Measurements from ENCODE around the gene EXOC2.

EXOC2 gene

DNA sequence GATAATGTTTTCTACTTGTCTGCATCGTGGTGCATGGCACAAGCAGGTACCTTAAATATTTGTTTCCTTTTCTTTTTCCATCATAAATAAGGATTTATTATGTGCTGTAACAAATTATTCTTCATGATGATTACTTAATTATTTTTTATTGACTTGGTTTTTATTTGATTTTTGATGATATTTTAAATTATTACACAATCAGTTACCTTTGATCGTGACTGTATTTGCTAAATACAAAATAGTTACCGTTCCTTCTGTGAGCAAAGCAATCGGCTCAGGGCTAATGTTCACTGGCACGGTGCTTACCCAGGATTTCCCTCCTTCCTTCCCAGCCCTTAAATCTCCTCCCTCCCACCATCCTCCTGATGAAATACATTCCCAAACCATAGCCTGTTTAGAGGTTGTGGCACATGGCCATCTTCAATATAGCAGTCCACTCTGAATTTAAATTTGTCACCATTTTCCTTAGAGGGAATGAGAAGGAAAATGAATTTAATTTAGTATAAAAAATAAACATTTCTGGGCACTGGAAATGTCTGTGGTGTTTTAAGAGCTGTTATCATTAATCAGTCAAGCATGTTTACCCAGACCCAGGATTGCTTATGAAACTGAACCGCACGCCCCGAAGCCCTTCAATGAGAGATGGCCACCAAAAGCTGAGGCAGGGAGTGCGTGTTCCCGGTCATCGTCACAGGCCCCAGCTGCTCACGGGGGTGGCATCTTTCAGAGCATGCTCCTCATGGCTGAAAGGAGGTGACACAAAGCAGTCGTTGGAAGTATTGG is 23.0 kb upstream of the EXOC2 start:
- H3K27ac ChIP-seq, result no peak overlapping the region
- DNase-seq (ENCODE audit: low spot score), result no peak
- TF ChIP-seq CTCF (IDR thresholded peaks at IDR 0.05), result no peak
- H3K4me3 ChIP-seq, result no peak overlapping the region

GRCh38 chr6:714100-714499 is 21.2 kb upstream of the EXOC2 start:
- H3K4me3 ChIP-seq, result no peak overlapping the region
- no peak overlapping the region for H3K27ac ChIP-seq
- no peak for TF ChIP-seq CTCF (IDR thresholded peaks at IDR 0.05)
- no peak for DNase-seq (ENCODE audit: low spot score)

- Histone ChIP-seq H3K27ac (no peak overlapping the region), H3K4me3 (no peak overlapping the region)
- no peak for DNase-seq (ENCODE audit: low spot score)
- TF ChIP-seq CTCF (IDR thresholded peaks at IDR 0.05), result no peak
Observed at GRCh38 chr6:713351-713750, 20.4 kb upstream of the EXOC2 start.

DNA sequence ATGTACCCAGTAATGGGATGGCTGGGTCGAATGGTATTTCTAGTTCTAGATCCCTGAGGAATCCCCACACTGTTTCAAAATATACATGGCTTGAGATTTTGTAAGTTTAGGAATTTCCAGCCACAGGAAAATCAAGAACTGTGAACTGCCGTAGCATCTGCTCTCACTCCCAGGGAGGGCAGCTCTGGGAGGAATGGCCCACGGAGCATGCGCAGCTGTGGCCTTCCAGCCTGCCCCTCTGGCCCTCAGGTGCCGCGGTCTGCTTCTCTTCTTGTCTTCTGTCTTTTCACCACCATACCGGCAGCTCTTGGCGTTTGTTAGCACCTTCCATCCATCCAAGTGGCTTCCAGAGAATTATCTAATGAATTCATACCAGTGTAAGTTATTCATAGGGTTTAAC is 19.9 kb upstream of the EXOC2 start:
- H3K27ac ChIP-seq, result no peak overlapping the region
- H3K4me3 ChIP-seq, result no peak overlapping the region
- no peak for DNase-seq (ENCODE audit: low spot score)
- no peak for TF ChIP-seq CTCF (IDR thresholded peaks at IDR 0.05)

DNA sequence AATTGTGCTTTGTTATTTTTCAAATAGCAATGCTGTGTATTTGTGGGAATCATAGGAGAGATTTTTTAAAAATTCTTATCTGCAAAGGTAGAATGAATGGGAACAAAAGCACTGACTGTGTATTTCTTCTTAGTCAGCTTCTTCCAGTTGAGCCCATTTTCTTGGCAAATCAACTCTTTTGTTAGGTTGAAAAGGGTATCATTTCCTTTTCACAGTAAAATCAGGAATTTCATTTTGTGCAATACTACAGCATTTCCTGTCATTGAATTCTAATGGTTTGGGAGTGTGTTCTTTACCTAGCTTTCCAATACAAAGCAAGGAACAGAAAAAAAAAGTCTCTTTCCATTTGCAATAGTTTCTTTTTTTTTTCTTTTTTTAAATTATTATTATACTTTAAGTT is 19.0 kb upstream of the EXOC2 start:
- Histone ChIP-seq H3K27ac (peak overlapping the region in 1 of 2 donors; percentile 89), H3K4me3 (peak overlapping the region; percentile 72)
- no peak for DNase-seq (ENCODE audit: low spot score)
- no peak for TF ChIP-seq CTCF (IDR thresholded peaks at IDR 0.05)

DNA sequence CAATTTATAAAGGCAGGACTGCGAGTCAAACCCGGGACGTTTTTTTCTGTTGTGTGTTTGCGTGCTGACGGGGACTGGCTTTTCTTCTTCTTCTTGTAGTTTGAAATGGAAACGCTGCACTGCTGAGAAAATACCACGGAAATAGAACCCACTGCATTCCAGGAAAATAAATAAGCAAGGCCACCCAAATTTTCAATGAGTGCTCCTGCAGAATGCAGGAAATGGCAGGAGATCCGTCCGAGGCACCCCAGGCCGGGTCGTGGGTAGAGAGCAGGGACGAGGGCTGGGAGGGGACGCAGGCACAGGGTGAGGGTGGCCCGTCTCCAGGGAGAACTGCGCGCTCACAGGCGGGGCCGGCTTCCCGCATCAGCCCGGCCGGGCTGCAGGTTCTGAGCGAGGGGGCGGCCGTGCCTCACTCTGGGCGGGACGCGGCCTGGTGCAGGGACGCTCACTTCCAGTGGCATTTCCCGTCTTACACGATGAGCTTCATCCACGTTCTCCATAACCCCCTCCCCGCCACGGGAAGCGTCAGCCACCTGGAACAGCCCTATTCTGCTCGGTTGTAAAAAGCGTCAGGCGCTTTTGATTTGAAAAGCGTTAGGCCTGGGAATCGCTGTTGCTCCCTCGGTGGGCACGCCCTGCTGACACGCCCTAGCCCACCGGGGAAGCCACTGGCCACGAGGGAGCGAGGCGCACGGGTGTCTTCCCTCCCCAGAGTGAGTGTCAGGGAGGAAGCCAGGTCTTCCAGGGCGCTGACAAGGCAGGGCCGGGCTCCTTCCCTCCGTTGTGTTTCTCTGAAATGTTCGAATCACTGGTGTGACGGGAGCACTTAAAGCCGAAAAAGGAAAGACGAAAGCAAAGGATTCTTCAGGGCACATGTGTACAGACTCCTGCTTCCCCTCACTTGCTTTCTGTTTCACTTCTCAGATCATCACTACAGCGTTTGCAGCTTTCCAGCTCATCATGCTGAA is 17.9 kb upstream of the EXOC2 start:
- Histone ChIP-seq H3K27ac (peak overlapping the region; percentile 75 to 89), H3K4me3 (peak overlapping the region; percentile 72)
- TF ChIP-seq CTCF (IDR thresholded peaks at IDR 0.05), result no peak
- DNase-seq (ENCODE audit: low spot score), result peak; percentile 79
